Mammary epithelial cell (primary cell): ENCODE measurements around the gene BIN1.

Experiments used
- CTCF ChIP-seq, 2 donors: IDR thresholded peaks in 1 of 2; conservative IDR thresholded peaks in 1 of 2; 2 replicates each; pipeline ENCODE4 v1.5.1; 2011 to 2012; ENCODE audit warnings: inconsistent platforms in 2 of 2, low read length in 2 of 2, mild to moderate bottlenecking in 2 of 2, control low read depth in 1 of 2, low read depth in 1 of 2; ENCODE audit not compliant: insufficient read depth in 1 of 2; ENCODE audit errors: extremely low read depth in 1 of 2
- EZH2 ChIP-seq: IDR thresholded peaks from 2 replicates; pipeline ENCODE4 v1.6.1; 2012; ENCODE audit warnings: low read length, inconsistent platforms, borderline replicate concordance

DNA sequence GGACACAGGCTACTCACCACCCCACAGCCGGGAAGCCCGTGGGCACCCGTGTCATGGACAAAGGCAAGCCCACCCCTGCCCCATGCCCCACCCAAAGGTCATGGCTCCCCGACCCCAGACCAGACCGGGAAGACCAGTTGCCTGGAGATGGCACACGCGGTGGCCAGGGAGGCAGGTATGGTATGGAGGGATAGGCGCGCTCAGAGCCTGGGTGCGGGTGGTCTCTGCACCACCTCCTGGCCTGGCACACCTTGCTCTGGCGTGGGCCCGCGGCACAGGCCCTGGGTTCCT, 51.2 kb downstream of the BIN1 start:
- TF ChIP-seq CTCF (conservative IDR thresholded peaks at IDR 0.05 in 1 of 2, IDR thresholded peaks at IDR 0.05 in 1 of 2; ENCODE audit: extremely low read depth in 1 of 2, insufficient read depth in 1 of 2, low read depth in 1 of 2, low read length in 2 of 2) (no peak), EZH2 (no peak)
